VCaP (cell line): ENCODE data around the gene PYGM.

ENCODE experiments used
- H3K27ac ChIP-seq: fragments of 450-650 bp; 2 replicates; pipeline ENCODE4 v1.5.1; 2017
- TF ChIP-seq, protein P1 (sequence below): fragments of 450-650 bp; conservative IDR thresholded peaks from 2 replicates; pipeline ENCODE4 v1.5.1; 2017; ENCODE audit warnings: mild to moderate bottlenecking, moderate library complexity

PYGM gene

DNA sequence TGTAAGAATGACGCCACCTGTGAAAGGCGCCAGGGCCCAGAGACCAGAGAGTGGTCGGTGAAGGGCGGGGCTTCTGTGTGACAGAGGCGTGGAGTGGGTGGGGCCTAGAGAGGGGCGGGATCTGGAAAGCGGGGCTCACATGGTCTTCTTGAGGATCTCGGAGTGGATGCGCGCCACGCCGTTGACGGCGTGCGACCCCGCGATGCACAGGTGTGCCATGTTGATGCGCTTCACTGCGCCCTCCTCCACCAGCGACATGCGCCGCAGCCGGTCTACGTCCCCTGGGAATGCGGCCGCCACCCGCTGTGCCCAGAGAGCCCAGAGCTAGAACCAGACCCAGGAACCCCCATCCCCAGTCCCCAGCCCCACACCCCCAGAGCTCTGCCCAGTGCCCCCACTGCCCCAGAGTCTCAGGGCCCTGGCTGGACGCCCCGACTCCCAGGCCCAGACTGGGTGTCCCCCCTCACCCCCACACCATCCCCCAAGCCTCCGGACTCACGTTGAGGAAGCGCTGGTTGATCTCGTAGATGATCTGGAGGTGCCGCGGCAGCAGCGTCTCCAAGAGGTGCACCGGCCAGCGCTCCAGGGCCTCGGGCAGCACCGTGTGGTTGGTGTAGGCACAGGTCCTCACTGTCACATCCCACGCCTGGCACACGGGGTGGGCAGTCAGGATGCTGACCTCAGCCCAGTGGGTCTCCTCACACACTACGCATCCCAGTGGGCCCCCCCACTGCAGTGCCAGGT lies 6.2 kb downstream of the PYGM start:
- TF ChIP-seq, protein P1, sequence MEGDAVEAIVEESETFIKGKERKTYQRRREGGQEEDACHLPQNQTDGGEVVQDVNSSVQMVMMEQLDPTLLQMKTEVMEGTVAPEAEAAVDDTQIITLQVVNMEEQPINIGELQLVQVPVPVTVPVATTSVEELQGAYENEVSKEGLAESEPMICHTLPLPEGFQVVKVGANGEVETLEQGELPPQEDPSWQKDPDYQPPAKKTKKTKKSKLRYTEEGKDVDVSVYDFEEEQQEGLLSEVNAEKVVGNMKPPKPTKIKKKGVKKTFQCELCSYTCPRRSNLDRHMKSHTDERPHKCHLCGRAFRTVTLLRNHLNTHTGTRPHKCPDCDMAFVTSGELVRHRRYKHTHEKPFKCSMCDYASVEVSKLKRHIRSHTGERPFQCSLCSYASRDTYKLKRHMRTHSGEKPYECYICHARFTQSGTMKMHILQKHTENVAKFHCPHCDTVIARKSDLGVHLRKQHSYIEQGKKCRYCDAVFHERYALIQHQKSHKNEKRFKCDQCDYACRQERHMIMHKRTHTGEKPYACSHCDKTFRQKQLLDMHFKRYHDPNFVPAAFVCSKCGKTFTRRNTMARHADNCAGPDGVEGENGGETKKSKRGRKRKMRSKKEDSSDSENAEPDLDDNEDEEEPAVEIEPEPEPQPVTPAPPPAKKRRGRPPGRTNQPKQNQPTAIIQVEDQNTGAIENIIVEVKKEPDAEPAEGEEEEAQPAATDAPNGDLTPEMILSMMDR = no peak
- no peak overlapping the region for H3K27ac ChIP-seq

DNA sequence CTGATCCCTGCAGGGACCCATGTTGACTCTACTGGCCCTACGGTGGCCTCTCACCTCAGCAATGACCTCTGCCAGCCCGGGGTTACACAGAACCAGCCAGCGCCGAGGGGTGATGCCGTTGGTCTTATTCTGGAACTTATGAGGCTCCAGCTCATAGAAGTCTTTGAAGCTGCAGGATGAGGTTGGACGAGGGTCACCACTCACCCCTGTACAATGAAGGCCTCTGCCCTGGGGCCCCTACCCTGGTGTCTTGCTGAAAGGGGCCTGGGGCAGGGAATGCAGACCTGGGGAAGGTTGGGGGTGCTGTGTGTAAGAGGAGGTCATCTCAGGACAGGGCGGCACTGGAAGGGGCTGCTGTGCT lies 6.8 kb downstream of the PYGM start:
- TF ChIP-seq, protein P1 = no peak
- H3K27ac ChIP-seq = no peak overlapping the region

DNA sequence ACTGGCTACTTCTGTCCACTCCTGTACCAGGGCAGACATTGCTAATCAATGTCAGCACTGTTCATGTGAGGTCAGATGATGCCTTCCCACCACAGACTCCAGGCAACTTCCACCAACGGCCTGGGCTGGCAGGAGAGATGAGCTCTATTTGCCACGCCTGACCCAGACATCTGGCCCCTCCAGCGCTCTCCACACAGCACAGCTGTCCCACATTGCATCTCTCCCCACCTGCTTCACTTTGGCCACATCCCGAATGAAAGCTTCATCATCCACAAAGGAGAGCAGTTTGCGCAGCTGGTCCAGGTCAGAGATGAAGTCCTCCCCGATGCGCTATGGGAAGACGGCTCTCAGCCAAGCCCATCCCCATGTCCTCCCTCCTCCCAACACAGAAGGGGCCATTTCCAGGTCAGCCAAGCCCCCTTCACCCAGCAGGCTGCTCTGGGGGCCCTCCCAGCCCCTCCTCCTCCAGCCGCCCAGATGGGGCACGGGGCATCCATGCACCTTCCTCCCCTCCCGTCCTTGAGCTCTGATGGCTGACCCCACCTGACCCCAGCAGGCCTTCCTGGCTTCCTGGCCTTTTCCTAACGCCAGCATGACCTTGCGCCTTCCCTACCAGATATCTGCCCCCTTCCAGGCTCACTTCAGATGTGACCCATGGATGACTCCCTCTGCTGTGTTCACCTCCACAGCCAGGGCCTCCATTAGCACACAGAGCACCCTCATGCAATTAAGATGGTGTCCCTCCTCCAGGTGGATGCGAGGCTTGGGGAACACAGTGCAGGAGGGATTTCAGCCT lies 7.4 kb downstream of the PYGM start:
- no peak overlapping the region for H3K27ac ChIP-seq

DNA sequence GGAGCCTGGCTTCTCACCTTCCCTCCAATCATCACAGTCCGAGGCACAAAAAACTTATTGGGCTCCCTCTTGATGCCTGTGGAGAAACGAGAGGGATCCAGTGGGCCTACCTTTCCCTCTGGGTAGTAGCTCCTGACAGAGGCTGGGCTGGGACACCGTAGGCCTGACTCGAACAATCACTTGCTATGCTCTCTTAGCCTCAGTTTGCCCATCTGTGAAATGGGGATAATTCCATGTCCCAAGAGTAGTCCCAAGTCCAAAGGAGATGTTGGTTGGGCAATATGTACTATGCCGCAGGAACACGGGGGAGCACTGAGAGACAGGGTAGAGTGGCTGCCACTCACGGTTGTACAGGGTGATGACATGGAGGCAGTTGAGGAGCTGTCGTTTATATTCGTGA lies 8.2 kb downstream of the PYGM start:
- H3K27ac ChIP-seq = no peak overlapping the region
- TF ChIP-seq, protein P1 = no peak

More for the DNA sequence above, 7.4 kb downstream of the PYGM start:
- TF ChIP-seq, protein P1 = no peak

DNA sequence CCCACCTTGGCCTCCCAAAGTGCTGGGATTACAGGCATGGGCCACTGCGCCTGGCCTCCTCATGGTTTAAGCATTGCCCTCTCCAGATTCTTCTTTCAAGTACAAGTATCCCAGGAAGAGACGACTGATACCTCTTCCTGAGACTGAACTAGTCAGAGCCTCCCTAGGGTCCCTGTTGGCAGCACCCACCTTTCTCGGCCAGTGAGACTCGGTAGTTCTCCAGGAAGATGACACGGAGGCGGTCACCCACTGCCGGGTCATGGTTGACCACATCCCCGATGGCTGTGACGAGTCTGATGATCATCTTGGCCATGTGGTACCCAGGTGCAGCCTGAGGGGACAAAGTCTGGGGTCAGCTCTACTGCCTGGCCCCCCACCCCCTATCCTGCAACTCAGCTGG lies 8.6 kb downstream of the PYGM start:
- TF ChIP-seq, protein P1 = no peak
- H3K27ac ChIP-seq = no peak overlapping the region

DNA sequence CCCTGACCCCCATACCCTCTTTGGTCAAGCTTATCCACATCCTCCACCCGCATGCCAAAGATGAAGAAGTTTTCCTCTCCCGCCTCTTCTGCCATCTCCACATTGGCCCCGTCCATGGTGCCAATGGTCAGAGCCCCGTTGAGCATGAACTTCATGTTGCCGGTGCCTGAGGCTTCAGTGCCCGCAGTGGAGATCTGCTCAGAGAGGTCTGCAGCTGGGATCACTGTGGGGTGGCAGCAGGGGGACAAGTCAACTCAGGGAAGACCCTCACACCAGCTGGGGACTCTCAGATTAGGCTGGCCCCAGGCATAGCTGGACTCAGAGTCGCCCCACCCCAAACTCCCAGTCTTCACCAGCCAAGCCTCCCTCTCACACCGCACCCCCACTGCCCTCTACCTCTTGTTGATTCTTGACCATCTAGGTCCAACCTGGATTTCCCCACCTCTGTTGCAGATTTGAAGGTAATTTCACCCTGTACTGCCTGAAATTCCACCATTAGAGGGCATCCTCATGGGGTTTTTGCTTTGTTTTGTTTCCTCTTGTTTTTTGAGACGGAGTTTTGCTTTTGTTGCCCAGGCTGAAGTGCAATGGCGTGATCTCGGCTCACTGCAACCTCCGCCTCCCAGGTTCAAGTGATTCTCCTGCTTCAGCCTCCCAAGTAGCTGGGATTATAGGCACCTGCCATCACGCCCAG lies 9.3 kb downstream of the PYGM start:
- TF ChIP-seq, protein P1 = peak; percentile 33
- H3K27ac ChIP-seq = no peak overlapping the region

DNA sequence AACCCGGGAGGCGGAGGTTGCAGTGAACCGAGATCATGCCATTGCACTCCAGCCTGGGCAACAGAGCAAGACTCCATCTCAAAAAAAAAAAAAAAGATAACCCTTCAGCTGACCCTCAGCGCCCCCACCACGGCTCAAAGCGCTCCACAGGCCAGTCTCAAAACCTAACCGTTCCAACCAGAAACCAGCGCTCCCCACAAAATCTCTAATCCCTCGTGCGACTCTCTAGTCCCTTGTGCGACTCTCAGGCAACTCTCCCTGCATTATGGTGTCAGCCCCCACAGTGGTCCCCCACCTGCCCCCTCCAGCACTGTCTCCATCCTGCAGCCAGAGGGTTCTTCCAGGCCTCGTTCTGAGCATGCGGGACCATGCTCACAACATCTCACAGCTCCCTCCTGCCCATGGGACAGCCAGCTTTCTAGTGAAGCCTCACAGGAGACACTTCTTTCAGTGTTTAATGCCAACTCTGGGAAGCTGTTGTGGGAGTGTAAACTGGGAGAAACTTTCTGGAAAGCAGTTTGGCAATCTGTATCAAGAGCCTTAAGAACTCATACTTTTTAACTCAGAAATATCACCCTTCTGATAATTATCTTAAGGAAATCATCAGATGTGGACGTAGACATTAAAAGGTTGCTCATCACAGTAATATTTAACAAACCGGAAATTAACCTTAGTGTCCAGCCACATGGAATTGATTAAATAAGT lies 11.7 kb downstream of the PYGM start:
- H3K27ac ChIP-seq = no peak overlapping the region

More for the DNA sequence above, 11.7 kb downstream of the PYGM start:
- TF ChIP-seq, protein P1 = no peak
